HG03025 (cell line): ENCODE measurements around the gene HNRNPCL2.
"Not testable (repeated sequence)": the region's sequence is repeated elsewhere in the genome, so short reads cannot be mapped to it uniquely, and the experiment has no call there.

ENCODE experiments used
- ATAC-seq: cut with Tn5 transposase; IDR thresholded peaks from one replicate; pipeline ENCODE4 v1.9.1; 2021; ENCODE audit warnings: mild to moderate bottlenecking, moderate library complexity; ENCODE audit not compliant: unreplicated experiment, low FRiP score

Gene HNRNPCL2

DNA sequence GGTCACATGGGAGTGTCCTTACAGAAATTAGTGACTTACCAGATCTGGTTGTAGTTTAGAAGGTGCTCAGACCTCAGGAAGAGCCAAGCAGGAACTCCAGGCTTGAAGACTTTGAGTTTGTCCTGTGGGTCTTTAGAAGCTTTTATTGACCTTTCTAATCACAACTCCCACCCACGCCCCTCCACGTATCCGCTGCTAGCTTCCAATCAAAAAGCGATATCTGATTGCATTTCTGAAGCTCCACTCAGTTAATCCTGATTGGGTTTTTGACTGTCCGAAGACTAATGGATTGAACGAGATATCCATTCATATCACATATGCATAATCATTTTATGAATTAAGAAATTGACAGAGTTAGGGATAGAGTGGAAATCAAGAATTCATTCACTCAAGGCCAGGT lies at the start of gene HNRNPCL2:
HNRNPCL2 (minus strand) TSS at position 101 of the 400 bp plus-strand sequence. CDS start 454 bp downstream, outside the sequence.
- ATAC-seq = not testable (repeated sequence)

DNA sequence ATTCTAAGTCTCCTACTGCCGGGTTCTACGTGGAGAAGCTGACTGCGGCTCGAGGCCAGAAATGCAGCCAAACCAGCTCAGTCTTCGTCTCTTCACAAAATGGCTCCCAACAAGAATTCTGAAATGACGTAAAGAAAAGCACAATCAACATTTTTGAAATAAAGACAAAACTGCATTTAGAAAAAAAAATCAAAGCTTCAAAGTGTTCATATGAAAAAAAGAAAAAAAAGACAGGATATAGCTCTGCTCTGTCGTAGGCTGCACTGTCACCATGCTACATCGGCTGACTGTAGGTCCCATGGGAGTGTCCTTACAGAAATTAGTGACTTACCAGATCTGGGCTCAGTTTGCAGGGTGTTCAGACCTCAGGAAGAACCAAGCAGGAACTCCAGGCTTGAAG lies 48.9 kb upstream of the HNRNPCL2 start, which contains the start of gene HNRNPCL4:
HNRNPCL4 (minus strand) TSS at position 101 of the 400 bp plus-strand sequence. CDS start 164 bp downstream, outside the sequence.
- not testable (repeated sequence) for ATAC-seq

- ATAC-seq = not testable (repeated sequence)
These were observed 39.3 kb upstream of the HNRNPCL2 start, which contains the start of gene PRAMEF26 for GRCh38 chr1:13155909-13156308. PRAMEF26 (minus strand) TSS chr1:13156009; CDS start chr1:13153095, 2,914 bp downstream.

DNA sequence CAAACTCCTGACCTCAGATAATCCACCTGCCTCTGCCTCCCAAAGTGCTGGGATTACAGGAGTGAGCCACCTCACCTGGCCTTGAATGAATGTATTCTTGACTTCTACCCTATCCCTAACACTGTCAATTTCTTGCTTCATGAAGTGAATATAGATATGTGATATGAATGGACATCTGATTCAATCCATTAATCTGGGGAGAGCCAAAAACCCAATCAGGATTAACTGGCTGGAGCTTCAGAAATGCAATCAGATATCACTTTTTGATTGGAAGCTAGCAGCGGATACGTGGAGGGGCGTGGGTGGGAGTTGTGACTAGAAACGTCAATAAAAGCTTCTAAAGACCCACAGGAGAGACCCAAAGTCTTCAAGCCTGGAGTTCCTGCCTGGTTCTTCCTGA lies 46.2 kb downstream of the HNRNPCL2 start, which contains the start of gene PRAMEF25:
PRAMEF25 (plus strand) TSS at position 301 of the 400 bp plus-strand sequence. CDS start 2,920 bp downstream, outside the sequence.
- not testable (repeated sequence) for ATAC-seq
